Hepatocyte (in vitro differentiated cells): ENCODE measurements around the gene GNB1L. TPM values are rescaled to one million over a fixed set of nuclear protein-coding genes. Genes with fewer than 3 reads are reported as not detected.

Source experiments
- DNase-seq: peaks from one replicate; pipeline ENCODE4 v3.0.0-alpha.2; 2016; ENCODE audit warnings: low spot score
- H2AFZ ChIP-seq: fragments of 200-600 bp; sonication (generic); 2 replicates; pipeline ENCODE4 v1.6.0; 2016; ENCODE audit warnings: antibody characterized with exemption, mild to moderate bottlenecking
- H3K27ac ChIP-seq: fragments of 200-600 bp; sonication (generic); 2 replicates; pipeline ENCODE4 v1.5.1; 2016; ENCODE audit warnings: mild to moderate bottlenecking
- H3K27me3 ChIP-seq: fragments of 200-600 bp; sonication (generic); 2 replicates; pipeline ENCODE4 v1.6.1; 2016
- H3K36me3 ChIP-seq: fragments of 200-600 bp; sonication (generic); replicated peaks from 2 replicates; pipeline ENCODE4 v1.5.1; 2016; ENCODE audit warnings: low read depth; ENCODE audit not compliant: insufficient read depth
- H3K4me1 ChIP-seq: fragments of 200-600 bp; sonication (generic); 2 replicates; pipeline ENCODE4 v1.5.1; 2016; ENCODE audit warnings: mild to moderate bottlenecking, moderate library complexity; ENCODE audit not compliant: insufficient read depth
- H3K4me2 ChIP-seq: fragments of 200-600 bp; sonication (generic); 2 replicates; pipeline ENCODE4 v1.6.0; 2016
- H3K4me3 ChIP-seq: fragments of 200-600 bp; sonication (generic); 2 replicates; pipeline ENCODE4 v1.5.1; 2016; ENCODE audit warnings: mild to moderate bottlenecking
- H3K79me2 ChIP-seq: fragments of 200-600 bp; sonication (generic); 2 replicates; pipeline ENCODE4 v1.6.0; 2017; ENCODE audit warnings: mild to moderate bottlenecking
- H3K9me2 ChIP-seq: fragments of 200-600 bp; sonication (generic); replicated peaks from 2 replicates; pipeline ENCODE4 v1.6.0; 2017; ENCODE audit warnings: mild to moderate bottlenecking; ENCODE audit not compliant: insufficient read depth
- H3K9me3 ChIP-seq: fragments of 200-600 bp; sonication (generic); 2 replicates; pipeline ENCODE4 v1.5.1; 2016; ENCODE audit warnings: low read depth, mild to moderate bottlenecking
- H4K20me1 ChIP-seq: fragments of 200-600 bp; sonication (generic); 2 replicates; pipeline ENCODE4 v1.6.0; 2016; ENCODE audit warnings: mild to moderate bottlenecking; ENCODE audit not compliant: insufficient read depth, poor library complexity, severe bottlenecking
- EZH2 ChIP-seq: fragments of 200-600 bp; sonication (generic); IDR thresholded peaks from 2 replicates; pipeline ENCODE4 v1.6.1; 2016; ENCODE audit warnings: antibody characterized with exemption, mild to moderate bottlenecking, borderline replicate concordance
- EZH2phosphoT487 ChIP-seq: fragments of 200-600 bp; sonication (generic); IDR thresholded peaks from one replicate; pipeline ENCODE4 v1.6.1; 2018; ENCODE audit warnings: antibody characterized with exemption, mild to moderate bottlenecking, low read depth, moderate library complexity; ENCODE audit not compliant: unreplicated experiment, severe bottlenecking
- WGBS: methylation state at CpG from one replicate; pipeline ENCODE4 v1.1.6; 2016; ENCODE audit warnings: low lambda C conversion rate; ENCODE audit errors: missing lambda C conversion rate; 5-methylcytosine and 5-hydroxymethylcytosine counted together
- polyA plus RNA-seq: library from polyadenylated mRNA; unstranded; fragments of >200 nt; fragmentation: Nextera tagmentation; extraction: Ambion mirVana; gene quantifications from 2 replicates; pipeline ENCODE4 v1.2.1, GENCODE V29; 2016
- total RNA-seq: library from RNA; depleted of rRNA; stranded (reverse); fragments of >200 nt; gene quantifications from 2 replicates; pipeline ENCODE4 v1.2.3, GENCODE V29; 2014
- TF ChIP-seq, protein P1 (sequence below): fragments of 200-600 bp; sonication (generic); IDR thresholded peaks from 2 replicates; pipeline ENCODE4 v1.5.1; 2016; ENCODE audit warnings: antibody characterized with exemption, mild to moderate bottlenecking; ENCODE audit not compliant: poor library complexity

Gene GNB1L
- total and polyA plus RNA-seq, 2 experiments from 2014 or later = 4.1 to 8.5 TPM

- Histone ChIP-seq H4K20me1 (no peaks in the 10 kb centered on the region), H3K9me3 (no peaks in the 10 kb centered on the region), H3K79me2 (no peaks in the 10 kb centered on the region), H3K27ac (no peak overlapping the region), H3K4me1 (no peaks in the 10 kb centered on the region), H3K4me3 (no peak overlapping the region), H3K9me2 (no peaks in the 10 kb centered on the region), H2AFZ (no peak overlapping the region), H3K36me3 (no peaks in the 10 kb centered on the region), H3K27me3 (no peaks in the 10 kb centered on the region), H3K4me2 (no peak overlapping the region)
- DNase-seq = peak; percentile 10
- TF ChIP-seq, protein P1, sequence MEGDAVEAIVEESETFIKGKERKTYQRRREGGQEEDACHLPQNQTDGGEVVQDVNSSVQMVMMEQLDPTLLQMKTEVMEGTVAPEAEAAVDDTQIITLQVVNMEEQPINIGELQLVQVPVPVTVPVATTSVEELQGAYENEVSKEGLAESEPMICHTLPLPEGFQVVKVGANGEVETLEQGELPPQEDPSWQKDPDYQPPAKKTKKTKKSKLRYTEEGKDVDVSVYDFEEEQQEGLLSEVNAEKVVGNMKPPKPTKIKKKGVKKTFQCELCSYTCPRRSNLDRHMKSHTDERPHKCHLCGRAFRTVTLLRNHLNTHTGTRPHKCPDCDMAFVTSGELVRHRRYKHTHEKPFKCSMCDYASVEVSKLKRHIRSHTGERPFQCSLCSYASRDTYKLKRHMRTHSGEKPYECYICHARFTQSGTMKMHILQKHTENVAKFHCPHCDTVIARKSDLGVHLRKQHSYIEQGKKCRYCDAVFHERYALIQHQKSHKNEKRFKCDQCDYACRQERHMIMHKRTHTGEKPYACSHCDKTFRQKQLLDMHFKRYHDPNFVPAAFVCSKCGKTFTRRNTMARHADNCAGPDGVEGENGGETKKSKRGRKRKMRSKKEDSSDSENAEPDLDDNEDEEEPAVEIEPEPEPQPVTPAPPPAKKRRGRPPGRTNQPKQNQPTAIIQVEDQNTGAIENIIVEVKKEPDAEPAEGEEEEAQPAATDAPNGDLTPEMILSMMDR = no peak
- TF ChIP-seq EZH2phosphoT487 (no peak), EZH2 (no peak)
- whole genome bisulfite sequencing = 91% methylated on average over 36 of the region's 36 CpGs
Observed at GRCh38 chr22:19811811-19812771, 42.6 kb downstream of the GNB1L start.

- no peak overlapping the region for H2AFZ ChIP-seq
- H3K4me3 ChIP-seq = no peak overlapping the region
- no peaks in the 10 kb centered on the region for H3K9me2 ChIP-seq
- H3K4me1 ChIP-seq = no peaks in the 10 kb centered on the region
- 95% methylated on average over 12 of the region's 12 CpGs for WGBS
- no peak overlapping the region for H3K27ac ChIP-seq
- no peaks in the 10 kb centered on the region for H4K20me1 ChIP-seq
- H3K36me3 ChIP-seq = no peaks in the 10 kb centered on the region
- no peaks in the 10 kb centered on the region for H3K79me2 ChIP-seq
- no peaks in the 10 kb centered on the region for H3K27me3 ChIP-seq
- no peak overlapping the region for H3K4me2 ChIP-seq
- no peaks in the 10 kb centered on the region for H3K9me3 ChIP-seq
- DNase-seq = no peak
- TF ChIP-seq EZH2 = no peak
- TF ChIP-seq, protein P1 = no peak
- no peak for TF ChIP-seq EZH2phosphoT487
Observed at GRCh38 chr22:19811211-19811621, 43.5 kb downstream of the GNB1L start.

GRCh38 chr22:19810381-19811201 lies 44.1 kb downstream of the GNB1L start:
- no peaks in the 10 kb centered on the region for H3K36me3 ChIP-seq
- H3K27ac ChIP-seq = no peak overlapping the region
- H2AFZ ChIP-seq = no peak overlapping the region
- H3K4me2 ChIP-seq = no peak overlapping the region
- H3K4me3 ChIP-seq = no peak overlapping the region
- WGBS = 89% methylated on average over 22 of the region's 23 CpGs
- no peaks in the 10 kb centered on the region for H3K9me3 ChIP-seq
- H3K9me2 ChIP-seq = no peaks in the 10 kb centered on the region
- no peaks in the 10 kb centered on the region for H3K4me1 ChIP-seq
- no peaks in the 10 kb centered on the region for H3K79me2 ChIP-seq
- H3K27me3 ChIP-seq = no peaks in the 10 kb centered on the region
- peak; percentile 3 for DNase-seq
- no peaks in the 10 kb centered on the region for H4K20me1 ChIP-seq
- TF ChIP-seq, protein P1 = no peak
- TF ChIP-seq EZH2 = no peak
- no peak for TF ChIP-seq EZH2phosphoT487
